H1 (cell line): ENCODE measurements around the gene STEAP1B. TPM values are rescaled to one million over a fixed set of nuclear protein-coding genes. Genes with fewer than 3 reads are reported as not detected.

ENCODE experiments used
- CHD7 ChIP-seq: fragments of 300-600 bp; sonication (generic); IDR thresholded peaks from 2 replicates; pipeline ENCODE4 v1.7.1; 2012; ENCODE audit warnings: low read length, moderate library complexity, mild to moderate bottlenecking, inconsistent platforms; ENCODE audit not compliant: insufficient replicate concordance
- KDM1A ChIP-seq: fragments of 200-600, 300-600 bp; sonication (generic); IDR thresholded peaks from 2 replicates; pipeline ENCODE4 v1.7.1; 2016; ENCODE audit warnings: mild to moderate bottlenecking, low read length, borderline replicate concordance
- SIRT6 ChIP-seq: IDR thresholded peaks from one replicate; pipeline ENCODE4 v1.7.1; 2012; ENCODE audit warnings: low read length, inconsistent platforms
- polyA plus RNA-seq, 7 experiments: library from polyadenylated mRNA; depleted of rRNA in 3 of 7; stranded (reverse) in 5 of 7; unstranded in 2 of 7; fragments of >200 nt in 5 of 7; fragments of 200-250 nt in 2 of 7; gene quantifications; 1 replicate in 5 of 7; 2 replicates in 1 of 7; 4 replicates in 1 of 7; pipeline versions ENCODE4 v1.2.1 to v1.2.3, GENCODE V29; 2011 to 2013; ENCODE audit warnings: missing spikeins in 2 of 7, mixed read lengths in 2 of 7
- total RNA-seq: library from RNA; stranded (reverse); fragmentation: NEBNext Ultra II Directional; extraction: Animal tissue kit (Norgen Biotek cat#: 25700); gene quantifications from 2 replicates; pipeline ENCODE4 v1.2.1, GENCODE V29; 2021

STEAP1B gene
- total and polyA plus RNA-seq, 2 of the 8 experiments (the other 6 are each of a cell fraction or from before 2014, with no cell fraction given), result 5.4 to 8.7 TPM

- TF ChIP-seq SIRT6 (no peak), CHD7 (no peak), KDM1A (no peak)
Measured at GRCh38 chr7:22485189-22485588, 14.8 kb downstream of the STEAP1B start (continued).
